Measurements from ENCODE around the gene PCSK6.

Gene PCSK6

GRCh38 chr15:101332061-101332467, 157.4 kb downstream of the PCSK6 start:
- Histone ChIP-seq H3K27ac (ENCODE audit: low read depth in 2 of 2, low read length in 2 of 2) (no peak overlapping the region), H3K27me3 (ENCODE audit: control insufficient read depth in 2 of 2, insufficient read depth in 2 of 2, low read length in 2 of 2) (no peaks in the 10 kb centered on the region), H3K36me3 (ENCODE audit: control insufficient read depth in 2 of 2, insufficient read depth in 2 of 2, low read length in 2 of 2) (peaks cover 0 to 9% of the 10 kb centered on the region in 2 donors), H3K4me3 (ENCODE audit: low read length in 2 of 2) (no peak overlapping the region), H3K4me1 (ENCODE audit: control insufficient read depth in 2 of 2, insufficient read depth in 2 of 2, low read length in 2 of 2) (no peaks in the 10 kb centered on the region), H3K9me3 (ENCODE audit: control insufficient read depth in 2 of 2, low read length in 2 of 2) (no peaks in the 10 kb centered on the region), H3K9ac (ENCODE audit: low read depth in 1 of 2, low read length in 2 of 2) (no peak overlapping the region)

DNA sequence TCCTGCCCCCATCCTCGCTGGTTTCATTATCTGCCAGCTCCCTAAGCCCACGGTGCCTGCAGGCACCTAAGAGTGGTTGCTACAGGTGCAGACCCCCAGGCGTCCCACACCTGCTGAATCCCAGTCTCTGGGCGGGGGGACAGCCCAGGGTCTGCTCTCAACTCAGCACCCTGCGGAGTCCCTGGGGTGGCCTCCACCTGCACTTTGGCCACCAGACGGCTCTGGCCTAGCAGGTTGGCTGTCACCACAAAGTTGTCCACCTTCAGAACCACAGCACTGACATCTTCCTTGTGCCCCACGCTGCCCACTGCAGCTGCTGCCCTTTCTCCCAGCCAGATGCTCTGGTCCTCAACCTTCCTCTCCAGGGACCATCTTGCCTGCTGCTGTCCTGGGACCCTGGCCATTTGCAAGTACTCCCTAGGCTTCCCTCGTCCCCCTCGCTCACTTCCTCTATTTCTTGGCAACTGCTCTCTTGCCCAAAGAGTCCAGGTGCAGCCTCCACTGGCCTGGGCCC, 159.6 kb downstream of the PCSK6 start:
- Histone ChIP-seq H3K36me3 (ENCODE audit: control insufficient read depth in 2 of 2, insufficient read depth in 2 of 2, low read length in 2 of 2) (peaks cover 0 to 11% of the 10 kb centered on the region in 2 donors), H3K4me3 (ENCODE audit: low read length in 2 of 2) (no peak overlapping the region), H3K9me3 (ENCODE audit: control insufficient read depth in 2 of 2, low read length in 2 of 2) (no peaks in the 10 kb centered on the region), H3K4me1 (ENCODE audit: control insufficient read depth in 2 of 2, insufficient read depth in 2 of 2, low read length in 2 of 2) (peaks cover 0 to under 1% of the 10 kb centered on the region in 2 donors), H3K9ac (ENCODE audit: low read depth in 1 of 2, low read length in 2 of 2) (no peak overlapping the region), H3K27me3 (ENCODE audit: control insufficient read depth in 2 of 2, insufficient read depth in 2 of 2, low read length in 2 of 2) (no peaks in the 10 kb centered on the region), H3K27ac (ENCODE audit: low read depth in 2 of 2, low read length in 2 of 2) (no peak overlapping the region)

DNA sequence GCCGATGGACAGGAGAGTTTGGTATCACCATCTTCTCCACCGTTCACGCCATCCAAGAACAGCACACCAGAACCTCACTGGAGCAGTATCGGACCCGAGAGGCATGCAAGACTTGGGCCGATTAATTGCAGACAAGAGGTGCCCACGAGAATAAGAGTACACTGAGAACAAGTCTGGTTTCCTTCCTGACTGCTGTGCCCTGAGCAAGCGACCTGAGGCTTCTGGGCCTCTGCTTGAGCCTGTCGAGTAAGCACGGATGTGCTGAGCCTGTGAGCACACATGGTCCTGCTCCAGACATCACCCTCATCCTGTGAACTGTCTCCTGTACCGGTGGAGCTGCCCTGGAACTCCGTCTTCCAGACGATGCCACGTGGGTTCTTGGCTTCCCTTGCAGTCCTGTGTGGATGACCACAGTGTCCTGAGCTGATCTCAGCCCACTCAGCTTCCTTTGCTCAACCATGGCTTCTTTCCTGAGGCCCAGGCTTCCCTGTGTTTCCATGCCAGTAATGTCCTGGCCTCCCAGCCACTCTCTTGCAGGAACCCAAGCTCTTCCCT, 160.1 kb downstream of the PCSK6 start:
- Histone ChIP-seq H3K9ac (ENCODE audit: low read depth in 1 of 2, low read length in 2 of 2) (no peak overlapping the region), H3K27me3 (ENCODE audit: control insufficient read depth in 2 of 2, insufficient read depth in 2 of 2, low read length in 2 of 2) (no peaks in the 10 kb centered on the region), H3K27ac (ENCODE audit: low read depth in 2 of 2, low read length in 2 of 2) (no peak overlapping the region), H3K36me3 (ENCODE audit: control insufficient read depth in 2 of 2, insufficient read depth in 2 of 2, low read length in 2 of 2) (peaks cover 0 to 11% of the 10 kb centered on the region in 2 donors), H3K4me3 (ENCODE audit: low read length in 2 of 2) (no peak overlapping the region), H3K4me1 (ENCODE audit: control insufficient read depth in 2 of 2, insufficient read depth in 2 of 2, low read length in 2 of 2) (peaks cover 3 to 5% of the 10 kb centered on the region in 2 donors), H3K9me3 (ENCODE audit: control insufficient read depth in 2 of 2, low read length in 2 of 2) (no peaks in the 10 kb centered on the region)

DNA sequence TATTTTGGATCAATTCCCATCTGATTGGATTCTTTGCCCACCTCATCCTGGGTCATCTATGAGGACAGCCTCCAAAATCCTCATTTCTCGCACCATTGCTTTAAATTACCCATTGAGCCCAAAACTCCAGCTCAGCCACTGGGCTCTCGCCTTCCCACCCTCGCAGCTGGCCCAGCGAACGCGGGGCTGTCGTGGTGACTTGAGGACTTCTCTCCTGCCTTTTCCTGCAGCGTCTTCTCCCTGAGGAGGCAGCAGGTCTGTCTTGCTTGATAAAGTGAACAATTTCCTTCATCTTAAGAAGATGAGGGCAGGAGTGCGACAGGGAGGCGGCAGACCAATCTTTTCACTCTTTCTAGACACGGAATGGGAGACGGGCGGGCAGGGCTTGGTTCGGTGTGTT, 161.5 kb downstream of the PCSK6 start:
- Histone ChIP-seq H3K9me3 (ENCODE audit: control insufficient read depth in 2 of 2, low read length in 2 of 2) (no peaks in the 10 kb centered on the region), H3K27me3 (ENCODE audit: control insufficient read depth in 2 of 2, insufficient read depth in 2 of 2, low read length in 2 of 2) (no peaks in the 10 kb centered on the region), H3K4me3 (ENCODE audit: low read length in 2 of 2) (no peak overlapping the region), H3K4me1 (ENCODE audit: control insufficient read depth in 2 of 2, insufficient read depth in 2 of 2, low read length in 2 of 2) (peaks cover 3 to 9% of the 10 kb centered on the region in 2 donors), H3K27ac (ENCODE audit: low read depth in 2 of 2, low read length in 2 of 2) (no peak overlapping the region), H3K36me3 (ENCODE audit: control insufficient read depth in 2 of 2, insufficient read depth in 2 of 2, low read length in 2 of 2) (peaks cover 0 to 11% of the 10 kb centered on the region in 2 donors), H3K9ac (ENCODE audit: low read depth in 1 of 2, low read length in 2 of 2) (no peak overlapping the region)

GRCh38 chr15:101327147-101327740, 162.3 kb downstream of the PCSK6 start:
- Histone ChIP-seq H3K36me3 (ENCODE audit: control insufficient read depth in 2 of 2, insufficient read depth in 2 of 2, low read length in 2 of 2) (peaks cover 0 to 11% of the 10 kb centered on the region in 2 donors), H3K4me3 (ENCODE audit: low read length in 2 of 2) (no peak overlapping the region), H3K27me3 (ENCODE audit: control insufficient read depth in 2 of 2, insufficient read depth in 2 of 2, low read length in 2 of 2) (no peaks in the 10 kb centered on the region), H3K27ac (ENCODE audit: low read depth in 2 of 2, low read length in 2 of 2) (no peak overlapping the region), H3K9me3 (ENCODE audit: control insufficient read depth in 2 of 2, low read length in 2 of 2) (no peaks in the 10 kb centered on the region), H3K9ac (ENCODE audit: low read depth in 1 of 2, low read length in 2 of 2) (no peak overlapping the region), H3K4me1 (ENCODE audit: control insufficient read depth in 2 of 2, insufficient read depth in 2 of 2, low read length in 2 of 2) (peaks cover 3 to 9% of the 10 kb centered on the region in 2 donors)

GRCh38 chr15:101326462-101327146, 162.9 kb downstream of the PCSK6 start:
- Histone ChIP-seq H3K4me1 (ENCODE audit: control insufficient read depth in 2 of 2, insufficient read depth in 2 of 2, low read length in 2 of 2) (peaks cover 3 to 9% of the 10 kb centered on the region in 2 donors), H3K4me3 (ENCODE audit: low read length in 2 of 2) (no peak overlapping the region), H3K9me3 (ENCODE audit: control insufficient read depth in 2 of 2, low read length in 2 of 2) (no peaks in the 10 kb centered on the region), H3K27me3 (ENCODE audit: control insufficient read depth in 2 of 2, insufficient read depth in 2 of 2, low read length in 2 of 2) (no peaks in the 10 kb centered on the region), H3K36me3 (ENCODE audit: control insufficient read depth in 2 of 2, insufficient read depth in 2 of 2, low read length in 2 of 2) (peaks cover 0 to 13% of the 10 kb centered on the region in 2 donors), H3K27ac (ENCODE audit: low read depth in 2 of 2, low read length in 2 of 2) (no peak overlapping the region), H3K9ac (ENCODE audit: low read depth in 1 of 2, low read length in 2 of 2) (no peak overlapping the region)

GRCh38 chr15:101326026-101326315, 163.5 kb downstream of the PCSK6 start:
- Histone ChIP-seq H3K9me3 (ENCODE audit: control insufficient read depth in 2 of 2, low read length in 2 of 2) (no peaks in the 10 kb centered on the region), H3K36me3 (ENCODE audit: control insufficient read depth in 2 of 2, insufficient read depth in 2 of 2, low read length in 2 of 2) (peaks cover 0 to 15% of the 10 kb centered on the region in 2 donors), H3K4me3 (ENCODE audit: low read length in 2 of 2) (no peak overlapping the region), H3K9ac (ENCODE audit: low read depth in 1 of 2, low read length in 2 of 2) (no peak overlapping the region), H3K27ac (ENCODE audit: low read depth in 2 of 2, low read length in 2 of 2) (no peak overlapping the region), H3K4me1 (ENCODE audit: control insufficient read depth in 2 of 2, insufficient read depth in 2 of 2, low read length in 2 of 2) (peaks cover 3 to 9% of the 10 kb centered on the region in 2 donors), H3K27me3 (ENCODE audit: control insufficient read depth in 2 of 2, insufficient read depth in 2 of 2, low read length in 2 of 2) (no peaks in the 10 kb centered on the region)

- Histone ChIP-seq H3K4me3 (ENCODE audit: low read length in 2 of 2) (no peak overlapping the region), H3K36me3 (ENCODE audit: control insufficient read depth in 2 of 2, insufficient read depth in 2 of 2, low read length in 2 of 2) (peaks cover 0 to 15% of the 10 kb centered on the region in 2 donors), H3K9me3 (ENCODE audit: control insufficient read depth in 2 of 2, low read length in 2 of 2) (no peaks in the 10 kb centered on the region), H3K4me1 (ENCODE audit: control insufficient read depth in 2 of 2, insufficient read depth in 2 of 2, low read length in 2 of 2) (peaks cover 3 to 9% of the 10 kb centered on the region in 2 donors), H3K9ac (ENCODE audit: low read depth in 1 of 2, low read length in 2 of 2) (no peak overlapping the region), H3K27ac (ENCODE audit: low read depth in 2 of 2, low read length in 2 of 2) (no peak overlapping the region), H3K27me3 (ENCODE audit: control insufficient read depth in 2 of 2, insufficient read depth in 2 of 2, low read length in 2 of 2) (no peaks in the 10 kb centered on the region)
Observed at GRCh38 chr15:101325263-101326025, 164.1 kb downstream of the PCSK6 start.

- H3K9ac ChIP-seq (ENCODE audit: low read depth in 1 of 2, low read length in 2 of 2) = no peak overlapping the region
- H3K27me3 ChIP-seq (ENCODE audit: control insufficient read depth in 2 of 2, insufficient read depth in 2 of 2, low read length in 2 of 2) = no peaks in the 10 kb centered on the region
- peaks cover 3 to 9% of the 10 kb centered on the region in 2 donors for H3K4me1 ChIP-seq (ENCODE audit: control insufficient read depth in 2 of 2, insufficient read depth in 2 of 2, low read length in 2 of 2)
- no peak overlapping the region for H3K4me3 ChIP-seq (ENCODE audit: low read length in 2 of 2)
- H3K36me3 ChIP-seq (ENCODE audit: control insufficient read depth in 2 of 2, insufficient read depth in 2 of 2, low read length in 2 of 2) = peaks cover 0 to 15% of the 10 kb centered on the region in 2 donors
- peak overlapping the region in 1 of 2 donors; percentile 18 for H3K27ac ChIP-seq (ENCODE audit: low read depth in 2 of 2, low read length in 2 of 2)
- no peaks in the 10 kb centered on the region for H3K9me3 ChIP-seq (ENCODE audit: control insufficient read depth in 2 of 2, low read length in 2 of 2)
Observed at GRCh38 chr15:101324524-101325177, 164.9 kb downstream of the PCSK6 start.
